Endothelial cell of umbilical vein (primary cell): ENCODE results near the gene SLC15A5. TPM values are rescaled to one million over a fixed set of nuclear protein-coding genes. Genes with fewer than 3 reads are reported as not detected.

Experiments used
- BruUV-seq: library from RNA; stranded (reverse); fragments of 400-500 nt; replicated peaks from 2 replicates; lab custom pipeline; 2021; lab: Mats Ljungman, UMichigan
- CTCF ChIA-PET: fragments of 300-600, 350-600 bp; sonication (Branson Sonifier 250); formaldehyde crosslinking; loops from one replicate; lab custom pipeline; 2021; ENCODE audit warnings: antibody characterized with exemption, inconsistent platforms; lab: Charles Lee
- POLR2A ChIA-PET: fragments of 300-600, 350-600 bp; sonication (Branson Sonifier 250); formaldehyde crosslinking; loops from one replicate; lab custom pipeline; 2021; ENCODE audit warnings: antibody characterized with exemption, inconsistent platforms; lab: Charles Lee
- DNase-seq: peaks from one replicate; pipeline ENCODE4 v3.0.0-alpha.2; 2011; ENCODE audit warnings: low read depth, low spot score
- FAIRE-seq: peaks from 2 replicates; lab custom pipeline; 2011; peaks lifted over from hg19 to GRCh38; lab: Jason Lieb, UNC
- H2AFZ ChIP-seq: 2 replicates; pipeline ENCODE4 v1.6.0; 2012; ENCODE audit warnings: low read depth, low read length, control low read depth, inconsistent platforms
- H3K27ac ChIP-seq: 2 replicates; pipeline ENCODE4 v1.5.1; 2011; ENCODE audit warnings: low read depth, mild to moderate bottlenecking, control low read depth, low read length, moderate library complexity; ENCODE audit not compliant: insufficient read depth
- H3K27me3 ChIP-seq, 2 experiments: 2 replicates each; pipeline versions ENCODE4 v1.6.0 to v1.6.1; 2011; ENCODE audit warnings: low read length in 2 of 2, mixed read lengths in 1 of 2; ENCODE audit not compliant: control insufficient read depth in 2 of 2, insufficient read depth in 2 of 2
- H3K36me3 ChIP-seq, 2 experiments: 2 replicates in 1 of 2; 3 replicates in 1 of 2; pipeline ENCODE4 v1.5.1; 2011; ENCODE audit warnings: low read length in 2 of 2, mild to moderate bottlenecking in 1 of 2, moderate library complexity in 1 of 2; ENCODE audit not compliant: control insufficient read depth in 2 of 2, insufficient read depth in 2 of 2; ENCODE audit errors: extremely low read depth in 1 of 2
- H3K4me1 ChIP-seq: 3 replicates; pipeline ENCODE4 v1.5.1; 2011; ENCODE audit warnings: mild to moderate bottlenecking, low read length; ENCODE audit not compliant: control insufficient read depth, insufficient read depth; ENCODE audit errors: extremely low read depth
- H3K4me2 ChIP-seq: 2 replicates; pipeline ENCODE4 v1.6.1; 2011; ENCODE audit warnings: low read length, control low read depth, mixed read lengths; ENCODE audit not compliant: insufficient read depth
- H3K4me3 ChIP-seq, 3 experiments: fragments of 200-600 bp in 1 of 3; sonication (generic), shearing (Covaris generic) in 1 of 3; replicated peaks in 1 of 3; 2 replicates each; pipeline ENCODE4 v1.5.1; 2011 to 2016; ENCODE audit warnings: control low read depth in 3 of 3, low read length in 3 of 3, mild to moderate bottlenecking in 2 of 3, inconsistent platforms in 1 of 3, low read depth in 1 of 3, moderate library complexity in 1 of 3; ENCODE audit not compliant: insufficient read depth in 1 of 3
- H3K79me2 ChIP-seq: 2 replicates; pipeline ENCODE4 v1.6.0; 2012; ENCODE audit warnings: low read length, inconsistent platforms; ENCODE audit not compliant: control insufficient read depth, insufficient read depth
- H3K9ac ChIP-seq: replicated peaks from 2 replicates; pipeline ENCODE3; 2011; ENCODE audit warnings: low read length, control low read depth; ENCODE audit not compliant: insufficient read depth; ENCODE audit errors: extremely low read depth
- H3K9me1 ChIP-seq: replicated peaks from 3 replicates; pipeline ENCODE4 v1.6.0; 2011; ENCODE audit warnings: mild to moderate bottlenecking, low read length; ENCODE audit not compliant: control insufficient read depth, insufficient read depth; ENCODE audit errors: extremely low read depth
- H3K9me3 ChIP-seq: replicated peaks from 2 replicates; pipeline ENCODE4 v1.5.1; 2012; ENCODE audit warnings: low read length, inconsistent platforms; ENCODE audit not compliant: control insufficient read depth, insufficient read depth
- H4K20me1 ChIP-seq: replicated peaks from 2 replicates; pipeline ENCODE3; 2011; ENCODE audit warnings: mild to moderate bottlenecking, low read length; ENCODE audit not compliant: control insufficient read depth, insufficient read depth; ENCODE audit errors: extremely low read depth
- MYC ChIP-seq: IDR thresholded peaks from one replicate; pipeline ENCODE4 v1.6.1; 2011; ENCODE audit warnings: mild to moderate bottlenecking, low read depth, low read length
- POLR2AphosphoS5 ChIP-seq: IDR thresholded peaks from 2 replicates; pipeline ENCODE4 v1.6.1; 2012; ENCODE audit warnings: low read depth, mild to moderate bottlenecking, control low read depth, low read length, moderate library complexity; ENCODE audit not compliant: insufficient read depth
- dilution Hi-C: fragments of 300-500 bp; cut with MboI; formaldehyde crosslinking; loops from one replicate; pipeline ENCODE4 v1.15.0; 2019; ENCODE audit warnings: low sequenced_read_pairs; ENCODE audit not compliant: extremely low pct_ligation_motif_present
- intact Hi-C: fragments of 100-400 bp; cut with micrococcal nuclease; formaldehyde crosslinking; loops from one replicate; pipeline ENCODE4 v1.10.0; 2022
- polyA plus RNA-seq, 4 experiments: library from polyadenylated mRNA; depleted of rRNA in 3 of 4; stranded (reverse) in 3 of 4; unstranded in 1 of 4; fragments of >200 nt; gene quantifications; 2 replicates each; pipeline versions ENCODE4 v1.2.1 to v1.2.3, GENCODE V29; 2011 to 2012; ENCODE audit warnings: missing spikeins in 1 of 4
- total RNA-seq: library from RNA; stranded (reverse); gene quantifications from 2 replicates; pipeline ENCODE4 v1.2.3, GENCODE V29; 2021
- TF ChIP-seq, protein P1 (sequence below): IDR thresholded peaks from 2 replicates; pipeline ENCODE4 v1.6.1; 2011; ENCODE audit not compliant: insufficient read depth, insufficient read length

The SLC15A5 gene
- total and polyA plus RNA-seq, 2 donors (not counting 3 experiments of a cell fraction or from before 2014, with no cell fraction given): not detected

GRCh38 chr12:16261944-16262475 is 15.5 kb downstream of the SLC15A5 start:
- dilution Hi-C loops: no loop called here
- Histone ChIP-seq H3K27me3 (no peaks in the 10 kb centered on the region), H3K4me2 (no peak overlapping the region), H3K36me3 (no peaks in the 10 kb centered on the region), H4K20me1 (no peaks in the 10 kb centered on the region), H3K4me1 (no peaks in the 10 kb centered on the region), H3K9ac (no peak overlapping the region), H3K27ac (no peak overlapping the region), H3K4me3 (no peak overlapping the region), H3K9me3 (no peaks in the 10 kb centered on the region), H3K79me2 (no peaks in the 10 kb centered on the region), H2AFZ (no peak overlapping the region), H3K9me1 (no peaks in the 10 kb centered on the region)
- BruUV-seq: no TSS peak
- no peak for FAIRE-seq
- intact Hi-C loops: no loop called here
- TF ChIP-seq MYC: no peak
- DNase-seq: no peak
- POLR2A ChIA-PET: no interaction called here
- CTCF ChIA-PET: no interaction called here

- FAIRE-seq (no peak), DNase-seq (no peak)
- ChIA-PET POLR2A (no interaction called here), CTCF (no interaction called here)
- Histone ChIP-seq H3K4me1 (no peaks in the 10 kb centered on the region), H3K4me2 (no peak overlapping the region), H3K9me1 (no peaks in the 10 kb centered on the region), H3K9ac (no peak overlapping the region), H3K36me3 (no peaks in the 10 kb centered on the region), H3K79me2 (no peaks in the 10 kb centered on the region), H3K4me3 (no peak overlapping the region), H4K20me1 (no peaks in the 10 kb centered on the region), H3K27ac (no peak overlapping the region), H3K9me3 (no peaks in the 10 kb centered on the region), H2AFZ (no peak overlapping the region), H3K27me3 (no peaks in the 10 kb centered on the region)
- dilution Hi-C loops: no loop called here
- intact Hi-C loops: no loop called here
- TF ChIP-seq POLR2AphosphoS5: no peak
- TF ChIP-seq, protein P1, sequence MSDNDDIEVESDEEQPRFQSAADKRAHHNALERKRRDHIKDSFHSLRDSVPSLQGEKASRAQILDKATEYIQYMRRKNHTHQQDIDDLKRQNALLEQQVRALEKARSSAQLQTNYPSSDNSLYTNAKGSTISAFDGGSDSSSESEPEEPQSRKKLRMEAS: no peak
- no peak for TF ChIP-seq MYC
- BruUV-seq: no TSS peak
Observed at GRCh38 chr12:16260206-16260605, 17.3 kb downstream of the SLC15A5 start.
